ENCODE results near the gene FLG2.
"Not testable (repeated sequence)": the region's sequence is repeated elsewhere in the genome, so short reads cannot be mapped to it uniquely, and the experiment has no call there.

Gene FLG2

GRCh38 chr1:152309955-152310354 is 49.9 kb downstream of the FLG2 start:
- no peak for DNase-seq

GRCh38 chr1:152309320-152309901 is 50.4 kb downstream of the FLG2 start:
- DNase-seq, result not testable (repeated sequence)

DNA sequence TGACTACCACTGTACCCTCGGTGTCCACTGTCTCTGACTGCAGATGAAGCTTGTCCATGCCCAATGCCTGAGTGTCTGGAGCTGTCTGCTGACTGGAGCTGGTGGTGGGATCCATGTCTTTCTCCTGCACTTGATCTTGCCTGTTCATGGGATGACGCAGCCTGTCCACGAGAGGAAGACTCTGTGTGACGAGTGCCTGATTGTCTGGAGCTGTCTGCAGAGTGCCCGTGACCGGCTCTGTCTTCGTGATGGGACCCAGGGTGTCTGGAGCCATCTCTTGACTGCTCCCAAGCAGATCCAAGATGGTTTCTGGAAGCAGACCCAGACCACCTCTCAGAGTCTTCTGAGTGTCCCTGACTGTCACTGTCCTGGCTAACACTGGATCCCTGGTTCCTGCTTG is 51.0 kb downstream of the FLG2 start:
- not testable (repeated sequence) for DNase-seq

GRCh38 chr1:152307970-152308369 is 51.8 kb downstream of the FLG2 start:
- not testable (repeated sequence) for DNase-seq

- not testable (repeated sequence) for DNase-seq
These were observed 53.7 kb downstream of the FLG2 start for GRCh38 chr1:152306123-152306522.

DNA sequence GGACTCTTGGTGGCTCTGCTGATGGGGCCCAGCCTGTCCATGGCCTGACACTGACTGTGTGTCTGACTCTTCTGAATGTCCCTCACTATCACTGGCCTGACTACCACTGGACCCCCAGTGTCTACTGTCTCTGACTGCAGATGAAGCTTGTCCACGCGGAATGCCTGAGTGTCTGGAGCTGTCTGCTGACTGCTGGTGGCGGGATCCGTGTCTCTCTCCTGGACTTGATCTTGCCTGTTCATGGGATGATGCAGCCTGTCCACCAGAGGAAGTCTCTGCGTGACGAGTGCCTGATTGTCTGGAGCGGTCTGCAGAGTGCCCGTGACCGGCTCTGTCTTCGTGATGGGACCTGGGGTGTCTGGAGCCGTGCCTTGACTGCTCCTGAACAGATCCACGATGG is 55.0 kb downstream of the FLG2 start:
- not testable (repeated sequence) for DNase-seq

DNA sequence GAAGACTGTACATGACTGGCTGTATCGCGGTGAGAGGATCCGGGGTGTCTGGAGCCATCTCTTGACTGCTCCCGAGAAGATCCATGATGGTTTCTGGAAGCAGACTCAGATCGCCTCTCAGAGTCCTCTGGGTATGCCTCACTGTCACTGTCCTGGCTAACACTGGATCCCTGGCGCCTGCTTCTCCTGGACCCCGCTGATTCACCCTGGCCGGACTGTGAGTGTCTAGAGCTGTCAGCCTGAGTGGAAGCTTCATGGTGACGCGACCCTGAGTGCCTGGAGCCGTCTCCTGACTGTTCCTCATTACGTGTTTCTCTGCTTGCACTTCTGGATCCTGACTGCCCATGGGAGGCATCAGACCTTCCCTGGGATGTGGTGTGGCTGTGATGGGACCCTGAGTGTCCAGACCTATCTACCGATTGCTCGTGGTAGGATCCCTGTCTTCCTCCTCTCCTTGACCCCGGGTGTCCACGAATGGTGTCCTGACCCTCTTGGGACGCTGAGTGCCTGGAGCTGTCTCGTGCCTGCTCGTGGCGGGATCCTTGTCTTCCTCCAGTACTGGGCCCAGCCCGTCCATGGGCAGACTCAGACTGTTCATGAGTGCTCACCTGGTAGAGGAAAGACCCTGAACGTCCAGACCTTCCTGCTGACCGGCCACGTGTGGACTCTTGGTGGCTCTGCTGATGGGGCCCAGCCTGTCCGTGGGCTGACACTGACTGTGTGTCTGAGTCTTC is 56.5 kb downstream of the FLG2 start:
- DNase-seq, result not testable (repeated sequence)

Data from NCI-H1694 treated with DMSO at 0.1 percent for 48 hours (cell line).